ENCODE data around the gene DEFB128.
"Not testable (repeated sequence)": the region's sequence is repeated elsewhere in the genome, so short reads cannot be mapped to it uniquely, and the experiment has no call there.

DEFB128 gene

DNA sequence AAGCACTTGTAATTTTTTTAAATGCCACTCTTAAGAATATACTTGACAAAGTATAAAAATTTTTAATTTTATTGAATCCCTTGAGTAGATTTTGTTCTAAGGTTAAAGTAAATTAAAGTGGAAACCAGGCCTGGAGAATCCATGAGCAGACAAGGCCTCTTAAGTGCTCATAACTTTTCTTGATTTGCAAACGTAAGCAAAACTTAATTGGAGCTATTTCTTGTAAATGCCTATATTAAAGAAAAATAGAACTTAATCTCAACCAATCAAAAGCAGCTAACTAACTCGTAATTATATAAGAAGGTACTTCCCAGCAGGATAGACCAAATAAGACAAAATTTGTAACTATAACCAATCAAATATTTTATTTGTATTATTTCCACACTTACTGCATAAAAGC, 24.9 kb upstream of the DEFB128 start:
- TF ChIP-seq MYC (IDR thresholded peaks at IDR 0.05; ENCODE audit: low read depth, low read length) = no peak
- TF ChIP-seq, protein P1, sequence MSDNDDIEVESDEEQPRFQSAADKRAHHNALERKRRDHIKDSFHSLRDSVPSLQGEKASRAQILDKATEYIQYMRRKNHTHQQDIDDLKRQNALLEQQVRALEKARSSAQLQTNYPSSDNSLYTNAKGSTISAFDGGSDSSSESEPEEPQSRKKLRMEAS (IDR thresholded peaks at IDR 0.05; ENCODE audit: low read depth, low read length) = no peak
- TF ChIP-seq, protein P2, sequence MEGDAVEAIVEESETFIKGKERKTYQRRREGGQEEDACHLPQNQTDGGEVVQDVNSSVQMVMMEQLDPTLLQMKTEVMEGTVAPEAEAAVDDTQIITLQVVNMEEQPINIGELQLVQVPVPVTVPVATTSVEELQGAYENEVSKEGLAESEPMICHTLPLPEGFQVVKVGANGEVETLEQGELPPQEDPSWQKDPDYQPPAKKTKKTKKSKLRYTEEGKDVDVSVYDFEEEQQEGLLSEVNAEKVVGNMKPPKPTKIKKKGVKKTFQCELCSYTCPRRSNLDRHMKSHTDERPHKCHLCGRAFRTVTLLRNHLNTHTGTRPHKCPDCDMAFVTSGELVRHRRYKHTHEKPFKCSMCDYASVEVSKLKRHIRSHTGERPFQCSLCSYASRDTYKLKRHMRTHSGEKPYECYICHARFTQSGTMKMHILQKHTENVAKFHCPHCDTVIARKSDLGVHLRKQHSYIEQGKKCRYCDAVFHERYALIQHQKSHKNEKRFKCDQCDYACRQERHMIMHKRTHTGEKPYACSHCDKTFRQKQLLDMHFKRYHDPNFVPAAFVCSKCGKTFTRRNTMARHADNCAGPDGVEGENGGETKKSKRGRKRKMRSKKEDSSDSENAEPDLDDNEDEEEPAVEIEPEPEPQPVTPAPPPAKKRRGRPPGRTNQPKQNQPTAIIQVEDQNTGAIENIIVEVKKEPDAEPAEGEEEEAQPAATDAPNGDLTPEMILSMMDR (IDR thresholded peaks at IDR 0.05; ENCODE audit: low read depth, low read length) = no peak
- no peak for TF ChIP-seq POLR2A (IDR thresholded peaks at IDR 0.05; ENCODE audit: extremely low read depth, insufficient read length)
- H3K4me3 ChIP-seq (ENCODE audit: low read depth, low read length) = no peak overlapping the region
- no peak for DNase-seq (ENCODE audit: low read depth)

DNA sequence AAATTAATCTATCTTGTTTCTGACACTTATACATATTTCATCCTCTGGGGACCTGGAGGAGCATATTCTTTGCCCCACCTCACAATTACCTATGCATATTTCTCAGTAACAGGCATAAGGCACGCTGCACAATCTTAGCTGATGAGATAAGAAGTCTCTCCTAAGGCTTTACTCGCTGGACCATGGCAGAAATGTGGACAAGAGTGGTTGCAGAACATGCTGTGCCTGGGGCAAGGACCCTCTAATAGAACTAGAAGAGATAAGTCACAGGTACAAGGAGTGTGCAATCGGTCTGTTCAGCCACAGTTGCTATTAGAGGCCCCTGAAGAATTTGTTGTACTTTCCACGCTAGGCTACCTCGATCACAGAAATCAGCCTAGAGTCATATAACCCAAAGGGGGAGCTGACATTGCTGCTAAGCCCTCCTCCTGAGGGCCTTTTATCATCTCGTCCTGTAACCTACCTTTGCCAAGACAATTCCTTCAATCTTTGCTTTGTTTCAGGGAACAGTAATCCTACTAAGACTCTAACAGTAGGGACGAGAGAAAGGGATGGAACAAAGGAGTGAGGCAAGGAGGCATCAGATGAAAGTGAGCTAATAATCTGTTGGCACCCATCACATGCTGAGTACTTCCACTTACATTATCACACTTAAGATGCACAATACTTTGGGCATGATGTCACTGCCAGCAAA, 21.4 kb upstream of the DEFB128 start:
- no peak for DNase-seq (ENCODE audit: low read depth)
- TF ChIP-seq, protein P1 (IDR thresholded peaks at IDR 0.05; ENCODE audit: low read depth, low read length) = no peak

DNA sequence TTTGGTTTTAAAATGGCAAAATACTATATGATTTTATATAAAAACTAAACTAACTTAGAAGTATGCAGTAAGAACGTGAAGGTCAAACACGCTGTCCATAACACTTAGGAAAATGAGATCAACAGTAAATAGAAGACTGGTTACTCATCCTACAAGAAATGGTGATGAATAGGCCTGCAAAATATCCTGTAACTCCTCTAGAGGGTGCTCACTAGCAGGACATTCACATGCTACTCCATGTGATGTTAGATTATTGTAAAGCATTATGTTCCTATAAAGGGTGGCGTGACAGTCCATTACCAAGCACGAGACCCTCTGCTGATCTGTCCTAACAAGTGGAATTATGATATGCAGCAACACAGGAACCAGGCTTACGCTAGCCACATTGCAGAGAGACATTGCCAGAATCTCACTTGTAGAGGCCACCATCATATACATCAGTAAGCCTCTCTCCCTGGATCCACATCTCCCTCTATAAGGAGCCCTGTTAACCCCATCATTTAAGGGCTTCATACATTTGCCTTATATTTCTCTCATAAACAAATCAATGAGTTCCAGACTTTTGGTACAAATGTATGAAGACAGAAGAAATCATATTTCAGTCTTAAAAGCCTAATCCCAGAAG, 19.5 kb upstream of the DEFB128 start:
- H3K4me3 ChIP-seq (ENCODE audit: low read depth, low read length) = no peak overlapping the region
- DNase-seq (ENCODE audit: low read depth) = peak; percentile 76
- TF ChIP-seq POLR2A (IDR thresholded peaks at IDR 0.05; ENCODE audit: extremely low read depth, insufficient read length) (no peak), MYC (IDR thresholded peaks at IDR 0.05; ENCODE audit: low read depth, low read length) (peak; percentile 64; the same call in 1 of the 2 replicates)
- TF ChIP-seq, protein P2 (IDR thresholded peaks at IDR 0.05; ENCODE audit: low read depth, low read length) = peak; percentile 79
- TF ChIP-seq, protein P1 (IDR thresholded peaks at IDR 0.05; ENCODE audit: low read depth, low read length) = peak; percentile 90

More for the DNA sequence above, 21.4 kb upstream of the DEFB128 start:
- H3K4me3 ChIP-seq (ENCODE audit: low read depth, low read length) = no peak overlapping the region

DNA sequence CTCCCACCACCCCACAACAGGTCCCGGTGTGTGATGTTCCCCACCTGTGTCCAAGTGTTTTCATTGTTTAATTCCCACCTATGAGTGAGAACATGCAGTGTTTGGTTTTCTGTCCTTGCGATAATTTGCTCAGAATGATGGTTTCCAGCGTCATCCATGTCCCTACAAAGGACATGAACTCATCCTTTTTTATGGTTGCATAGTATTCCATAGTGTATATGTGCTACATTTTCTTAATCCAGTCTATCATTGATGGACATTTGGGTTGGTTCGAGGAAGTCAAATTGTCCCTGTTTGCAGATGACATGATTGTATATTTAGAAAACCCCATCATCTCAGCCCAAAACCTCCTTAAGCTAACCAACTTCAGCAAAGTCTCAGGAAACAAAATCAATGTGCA, 14.1 kb upstream of the DEFB128 start:
- not testable (repeated sequence) for H3K4me3 ChIP-seq (ENCODE audit: low read depth, low read length); DNase-seq (ENCODE audit: low read depth)

DNA sequence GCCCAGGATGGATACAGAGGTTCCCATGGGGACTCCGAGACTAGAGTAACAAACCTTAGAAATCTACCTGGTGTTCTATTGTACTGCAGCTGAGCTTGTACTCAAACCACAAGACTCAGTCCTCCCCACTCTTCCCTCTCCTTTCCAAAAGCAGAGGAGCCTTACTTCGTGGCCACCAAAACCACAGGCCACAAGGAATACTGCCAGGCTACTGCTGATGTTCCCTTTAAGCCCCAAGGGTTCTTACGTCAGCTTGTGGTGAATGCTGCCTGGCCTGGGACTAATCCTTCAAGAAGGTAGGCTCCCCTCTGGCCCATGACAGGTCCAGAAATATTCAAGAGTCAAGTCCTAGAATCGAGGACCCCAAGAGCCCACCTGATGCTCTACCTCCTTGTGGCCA, 10.5 kb upstream of the DEFB128 start:
- peak; percentile 22 for DNase-seq (ENCODE audit: low read depth)
- no peak for TF ChIP-seq MYC (IDR thresholded peaks at IDR 0.05; ENCODE audit: low read depth, low read length)
- no peak overlapping the region for H3K4me3 ChIP-seq (ENCODE audit: low read depth, low read length)

DNA sequence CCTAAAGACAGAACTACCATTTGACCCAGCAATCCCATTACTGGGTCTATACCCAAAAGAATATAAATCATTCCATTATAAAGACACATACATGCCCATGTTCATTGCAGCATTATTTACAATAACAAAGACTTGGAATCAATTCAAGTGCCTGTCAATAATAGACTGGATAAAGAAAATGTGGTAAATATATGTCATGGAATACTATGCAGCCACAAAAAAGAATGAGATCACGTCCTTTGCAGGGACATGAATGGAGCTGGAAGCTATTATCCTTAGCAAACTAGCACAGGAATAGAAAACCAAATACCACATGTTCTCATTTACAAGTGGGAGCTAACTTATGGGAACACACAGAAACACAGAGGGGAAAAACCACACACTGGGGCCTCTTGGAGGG, 8.7 kb upstream of the DEFB128 start:
- H3K4me3 ChIP-seq (ENCODE audit: low read depth, low read length) = no peak overlapping the region
- TF ChIP-seq, protein P1 (IDR thresholded peaks at IDR 0.05; ENCODE audit: low read depth, low read length) = no peak
- TF ChIP-seq POLR2A (IDR thresholded peaks at IDR 0.05; ENCODE audit: extremely low read depth, insufficient read length) (no peak), MYC (IDR thresholded peaks at IDR 0.05; ENCODE audit: low read depth, low read length) (no peak)
- TF ChIP-seq, protein P2 (IDR thresholded peaks at IDR 0.05; ENCODE audit: low read depth, low read length) = no peak
- DNase-seq (ENCODE audit: low read depth) = no peak

DNA sequence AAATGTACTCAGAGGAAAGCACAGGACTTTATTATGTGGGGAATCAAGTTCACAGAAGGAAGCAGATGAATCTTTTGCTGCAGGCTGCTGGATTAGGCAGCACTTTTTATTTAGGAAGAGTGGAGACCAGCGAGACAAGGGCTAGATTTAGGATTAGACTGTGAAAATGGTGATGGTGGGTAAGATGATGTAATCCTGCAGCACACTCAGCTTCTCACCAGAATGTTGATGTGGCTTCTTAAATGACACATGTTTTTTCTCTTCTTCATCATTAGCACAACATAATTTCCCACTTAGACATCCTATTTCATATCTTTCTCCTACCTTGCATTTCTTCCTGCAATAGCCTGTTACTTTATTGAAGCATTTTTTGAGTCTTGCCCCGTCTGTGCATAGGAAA, 1.8 kb downstream of the DEFB128 start:
- H3K4me3 ChIP-seq (ENCODE audit: low read depth, low read length) = no peak overlapping the region
- no peak for DNase-seq (ENCODE audit: low read depth)
- TF ChIP-seq MYC (IDR thresholded peaks at IDR 0.05; ENCODE audit: low read depth, low read length) = no peak
- TF ChIP-seq, protein P2 (IDR thresholded peaks at IDR 0.05; ENCODE audit: low read depth, low read length) = no peak
- no peak for TF ChIP-seq POLR2A (IDR thresholded peaks at IDR 0.05; ENCODE audit: extremely low read depth, insufficient read length)
- TF ChIP-seq, protein P1 (IDR thresholded peaks at IDR 0.05; ENCODE audit: low read depth, low read length) = no peak
